Stromal cell of bone marrow (primary cell): ENCODE measurements around the gene SLC25A21.

Source experiments
- DNase-seq: peaks from one replicate; pipeline ENCODE4 v3.0.0-alpha.2; 2012; ENCODE audit warnings: low read depth

SLC25A21 gene

GRCh38 chr14:36647824-36648753 lies 524.3 kb downstream of the SLC25A21 start:
- no peak for DNase-seq

GRCh38 chr14:36647417-36647823 lies 525.0 kb downstream of the SLC25A21 start:
- no peak for DNase-seq

- no peak for DNase-seq
Observed at GRCh38 chr14:36646664-36647416, 525.6 kb downstream of the SLC25A21 start.

GRCh38 chr14:36633580-36633979 lies 538.8 kb downstream of the SLC25A21 start:
- DNase-seq, result no peak
